ENCODE data around the gene CLEC12A. TPM values are rescaled to one million over a fixed set of nuclear protein-coding genes. Genes with fewer than 3 reads are reported as not detected.

CLEC12A gene
- total RNA-seq = under 1 TPM; 0.59 to 0.72 TPM

DNA sequence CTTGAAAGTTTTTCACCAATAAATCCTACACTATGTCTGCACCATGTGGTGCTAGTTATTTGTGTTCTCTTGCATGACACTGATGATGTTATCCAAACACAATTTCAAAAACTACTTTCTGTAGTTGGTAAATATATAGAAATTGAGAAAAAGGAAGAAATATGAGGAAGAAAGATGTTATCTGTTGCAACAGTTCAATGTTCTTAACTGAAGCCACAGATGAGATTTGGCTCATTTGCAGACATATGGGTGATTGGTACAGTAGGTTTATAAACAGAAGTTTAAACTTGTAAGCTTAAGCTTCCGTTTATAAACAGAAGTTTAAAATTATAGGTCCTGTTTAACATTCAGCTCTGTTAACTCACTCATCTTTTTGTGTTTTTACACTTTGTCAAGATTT lies at the start of gene CLEC12A:
Gene CLEC12A, plus strand, starts transcription at position 229 of the 400 bp plus-strand sequence. CDS start 188 bp downstream, outside the sequence.
- Histone ChIP-seq H3K27me3 (no peaks in the 10 kb centered on the region), H3K9me3 (no peaks in the 10 kb centered on the region), H3K9ac (ENCODE audit: low read depth in 2 of 2, low read length in 2 of 2) (no peak within 1 kb of the TSS), H3K4me3 (no peak within 1 kb of the TSS), H3K4me1 (no peaks in the 10 kb centered on the region), H3K36me3 (no peaks in the 10 kb centered on the region), H3K27ac (no peak within 1 kb of the TSS)
- intact Hi-C loops (cut with DNase I) = no loop called here
- no peak for DNase-seq
- no peak for TF ChIP-seq CTCF (IDR thresholded peaks at IDR 0.05)

GRCh38 chr12:9922429-9922828 lies 48.8 kb upstream of the CLEC12A start:
- H3K9ac ChIP-seq (ENCODE audit: low read depth in 2 of 2, low read length in 2 of 2) = no peak overlapping the region

DNA sequence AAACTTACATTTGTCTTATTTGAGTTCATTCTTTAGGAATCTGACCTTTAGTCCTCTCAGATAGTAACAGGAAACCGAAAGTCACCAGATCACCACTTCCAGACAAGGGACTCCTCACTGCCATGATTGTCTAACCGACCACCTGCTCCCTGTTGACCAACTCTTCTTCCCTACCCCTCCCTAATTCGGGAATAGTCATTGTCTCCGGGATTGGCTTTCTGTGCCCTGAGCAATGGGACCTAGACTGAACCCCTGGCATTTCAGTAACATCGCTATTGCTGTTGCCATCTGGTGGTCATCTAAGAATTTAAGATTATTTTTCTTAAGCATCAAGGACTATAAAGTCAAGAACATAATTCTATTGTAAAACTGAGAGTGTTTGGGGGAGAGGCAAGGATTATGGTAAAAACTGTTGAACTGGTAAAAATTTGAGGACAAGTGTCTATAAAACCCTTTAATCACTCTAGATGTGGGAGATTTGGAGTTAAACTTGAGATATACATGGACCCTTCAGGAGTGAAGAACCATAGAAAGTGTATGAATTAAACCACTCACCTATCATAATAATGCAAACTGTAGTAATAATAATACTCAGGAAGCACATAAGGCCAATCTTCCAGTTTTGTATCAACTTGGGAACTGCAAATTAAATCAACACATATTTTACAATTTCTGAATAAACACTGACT lies 45.4 kb upstream of the CLEC12A start:
- no peak overlapping the region for H3K9ac ChIP-seq (ENCODE audit: low read depth in 2 of 2, low read length in 2 of 2)
- no peaks in the 10 kb centered on the region for H3K27me3 ChIP-seq
- peak overlapping the region; percentile 16 for H3K4me3 ChIP-seq
- no peaks in the 10 kb centered on the region for H3K9me3 ChIP-seq
- no peaks in the 10 kb centered on the region for H3K4me1 ChIP-seq
- intact Hi-C loops (cut with DNase I) = loop anchor here (2.0 to 5.0 kb wide), 2 partner anchors 114 to 175 kb away; no protein-coding TSS in a partner anchor
- peak; percentile 25 for TF ChIP-seq CTCF (IDR thresholded peaks at IDR 0.05)
- no peak overlapping the region for H3K27ac ChIP-seq
- no peak for DNase-seq
- H3K36me3 ChIP-seq = no peaks in the 10 kb centered on the region

More at GRCh38 chr12:9922429-9922828, 48.8 kb upstream of the CLEC12A start:
- Histone ChIP-seq H3K27ac (no peak overlapping the region), H3K36me3 (no peaks in the 10 kb centered on the region), H3K4me1 (no peaks in the 10 kb centered on the region), H3K4me3 (no peak overlapping the region), H3K27me3 (no peaks in the 10 kb centered on the region), H3K9me3 (no peaks in the 10 kb centered on the region)
- DNase-seq = no peak
- no peak for TF ChIP-seq CTCF (IDR thresholded peaks at IDR 0.05)
- intact Hi-C loops (cut with DNase I) = no loop called here

DNA sequence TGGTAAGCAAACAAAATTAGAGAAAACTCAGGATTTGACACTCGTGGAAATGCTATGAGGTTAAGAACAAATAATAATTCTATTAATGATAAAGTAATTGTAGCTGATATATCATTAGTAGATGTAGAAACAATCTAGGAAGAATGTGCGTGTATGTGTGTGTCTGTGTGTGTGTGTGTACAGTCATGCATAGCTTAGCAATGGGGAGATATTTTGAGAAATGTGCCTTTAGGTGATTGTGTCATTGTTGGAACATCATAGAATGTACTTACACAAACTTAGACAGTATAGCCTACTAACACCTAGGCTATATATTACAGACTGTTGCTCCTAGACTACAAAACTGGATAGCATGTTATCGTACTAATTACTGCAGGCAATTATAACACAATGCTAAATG lies 44.3 kb upstream of the CLEC12A start:
- no peak overlapping the region for H3K4me3 ChIP-seq
- no peaks in the 10 kb centered on the region for H3K36me3 ChIP-seq
- H3K27me3 ChIP-seq = no peaks in the 10 kb centered on the region
- no peaks in the 10 kb centered on the region for H3K4me1 ChIP-seq
- intact Hi-C loops (cut with DNase I) = loop anchor here (5.0 kb wide), 1 partner anchor 115 kb away; no protein-coding TSS in a partner anchor
- no peak overlapping the region for H3K9ac ChIP-seq (ENCODE audit: low read depth in 2 of 2, low read length in 2 of 2)
- TF ChIP-seq CTCF (IDR thresholded peaks at IDR 0.05) = no peak
- H3K27ac ChIP-seq = no peak overlapping the region
- no peaks in the 10 kb centered on the region for H3K9me3 ChIP-seq
- DNase-seq = no peak

DNA sequence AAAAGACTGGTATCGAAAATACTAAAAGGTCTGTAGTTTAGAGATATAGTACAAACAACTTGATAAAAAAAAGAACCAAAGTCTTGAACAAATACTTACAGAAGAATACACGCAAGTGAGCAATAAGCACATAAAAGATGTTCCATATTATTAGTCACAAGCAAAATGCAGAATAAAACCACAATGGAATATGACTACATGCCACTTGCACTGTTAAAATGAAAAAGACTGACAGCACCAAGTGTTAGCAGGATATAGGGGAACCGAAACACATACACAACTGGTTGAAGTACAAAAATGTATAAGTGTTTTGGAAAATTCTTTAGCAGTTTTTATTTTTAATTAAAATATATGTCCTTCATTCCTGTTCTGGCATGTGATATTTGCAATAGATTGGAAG lies 42.6 kb upstream of the CLEC12A start:
- DNase-seq = no peak
- Histone ChIP-seq H3K36me3 (no peaks in the 10 kb centered on the region), H3K27ac (no peak overlapping the region), H3K4me3 (no peak overlapping the region), H3K9me3 (no peaks in the 10 kb centered on the region), H3K4me1 (no peaks in the 10 kb centered on the region), H3K27me3 (no peaks in the 10 kb centered on the region), H3K9ac (ENCODE audit: low read depth in 2 of 2, low read length in 2 of 2) (no peak overlapping the region)
- intact Hi-C loops (cut with DNase I) = loop anchor here (5.0 kb wide), 1 partner anchor 116 kb away; no protein-coding TSS in a partner anchor
- no peak for TF ChIP-seq CTCF (IDR thresholded peaks at IDR 0.05)

Data from colonic mucosa (tissue), 4 donors.